ENCODE data around the gene IDE. TPM values are rescaled to one million over a fixed set of nuclear protein-coding genes. Genes with fewer than 3 reads are reported as not detected.

IDE gene
- total RNA-seq, 1 donor from 2014 or later, result 25.7 TPM

DNA sequence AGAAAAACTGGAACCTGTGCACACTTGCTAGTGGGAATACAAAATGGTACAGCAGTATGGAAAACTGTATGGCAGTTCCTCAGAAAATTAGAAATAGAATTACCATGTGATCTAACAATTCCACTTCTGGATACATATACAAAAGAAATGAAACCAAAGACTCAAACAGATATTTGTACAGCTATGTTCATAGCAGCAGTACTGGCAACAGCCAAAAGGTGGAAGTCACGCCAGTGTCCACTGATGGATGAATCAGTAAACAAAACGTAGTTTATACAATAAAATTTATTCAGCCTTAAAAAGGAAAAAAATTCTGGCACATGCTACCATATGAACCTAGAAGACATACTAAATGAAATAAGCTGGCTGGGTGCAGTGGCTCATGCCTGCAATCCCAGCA, 23.0 kb downstream of the IDE start:
- TF ChIP-seq, protein P1, sequence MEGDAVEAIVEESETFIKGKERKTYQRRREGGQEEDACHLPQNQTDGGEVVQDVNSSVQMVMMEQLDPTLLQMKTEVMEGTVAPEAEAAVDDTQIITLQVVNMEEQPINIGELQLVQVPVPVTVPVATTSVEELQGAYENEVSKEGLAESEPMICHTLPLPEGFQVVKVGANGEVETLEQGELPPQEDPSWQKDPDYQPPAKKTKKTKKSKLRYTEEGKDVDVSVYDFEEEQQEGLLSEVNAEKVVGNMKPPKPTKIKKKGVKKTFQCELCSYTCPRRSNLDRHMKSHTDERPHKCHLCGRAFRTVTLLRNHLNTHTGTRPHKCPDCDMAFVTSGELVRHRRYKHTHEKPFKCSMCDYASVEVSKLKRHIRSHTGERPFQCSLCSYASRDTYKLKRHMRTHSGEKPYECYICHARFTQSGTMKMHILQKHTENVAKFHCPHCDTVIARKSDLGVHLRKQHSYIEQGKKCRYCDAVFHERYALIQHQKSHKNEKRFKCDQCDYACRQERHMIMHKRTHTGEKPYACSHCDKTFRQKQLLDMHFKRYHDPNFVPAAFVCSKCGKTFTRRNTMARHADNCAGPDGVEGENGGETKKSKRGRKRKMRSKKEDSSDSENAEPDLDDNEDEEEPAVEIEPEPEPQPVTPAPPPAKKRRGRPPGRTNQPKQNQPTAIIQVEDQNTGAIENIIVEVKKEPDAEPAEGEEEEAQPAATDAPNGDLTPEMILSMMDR (IDR thresholded peaks at IDR 0.05; ENCODE audit: insufficient read depth, low read length, poor library complexity, severe bottlenecking), result no peak
- H3K27me3 ChIP-seq (ENCODE audit: control insufficient read depth, insufficient read depth, low read length), result no peaks in the 10 kb centered on the region
- DNase-seq (ENCODE audit: low read depth), result no peak
- H3K4me3 ChIP-seq (ENCODE audit: low read depth, low read length), result no peak overlapping the region
- H3K36me3 ChIP-seq (ENCODE audit: control insufficient read depth, insufficient read depth, low read length), result no peaks in the 10 kb centered on the region

DNA sequence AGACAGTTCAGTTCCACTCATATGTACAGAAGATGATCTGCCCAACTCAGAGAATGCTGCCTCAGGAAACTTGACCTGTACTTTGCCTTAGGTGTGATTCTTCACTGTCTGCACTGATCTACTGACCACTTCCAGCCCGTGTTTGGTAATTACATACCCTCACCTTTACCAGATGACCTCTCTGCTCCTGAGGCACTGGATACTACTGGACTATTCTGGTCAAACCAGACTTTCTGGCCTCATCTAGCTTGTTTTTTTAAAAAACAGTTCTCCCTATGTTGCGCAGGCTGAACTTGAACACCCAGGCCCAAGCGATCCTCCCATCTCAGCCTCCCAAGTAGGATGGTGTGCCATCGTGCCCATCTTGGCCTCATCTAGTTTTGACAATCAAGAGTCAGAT, 26.2 kb downstream of the IDE start:
- H3K36me3 ChIP-seq (ENCODE audit: control insufficient read depth, insufficient read depth, low read length), result no peaks in the 10 kb centered on the region
- no peak for DNase-seq (ENCODE audit: low read depth)
- TF ChIP-seq, protein P1 (IDR thresholded peaks at IDR 0.05; ENCODE audit: insufficient read depth, low read length, poor library complexity, severe bottlenecking), result no peak
- H3K27me3 ChIP-seq (ENCODE audit: control insufficient read depth, insufficient read depth, low read length), result no peaks in the 10 kb centered on the region
- H3K4me3 ChIP-seq (ENCODE audit: low read depth, low read length), result no peak overlapping the region

GRCh38 chr10:92545556-92545955, 28.3 kb downstream of the IDE start:
- H3K4me3 ChIP-seq (ENCODE audit: low read depth, low read length), result no peak overlapping the region
- TF ChIP-seq, protein P1 (IDR thresholded peaks at IDR 0.05; ENCODE audit: insufficient read depth, low read length, poor library complexity, severe bottlenecking), result no peak
- DNase-seq (ENCODE audit: low read depth), result no peak
- H3K27me3 ChIP-seq (ENCODE audit: control insufficient read depth, insufficient read depth, low read length), result no peaks in the 10 kb centered on the region
- no peaks in the 10 kb centered on the region for H3K36me3 ChIP-seq (ENCODE audit: control insufficient read depth, insufficient read depth, low read length)

GRCh38 chr10:92544296-92544695, 29.6 kb downstream of the IDE start:
- Histone ChIP-seq H3K36me3 (ENCODE audit: control insufficient read depth, insufficient read depth, low read length) (no peaks in the 10 kb centered on the region), H3K4me3 (ENCODE audit: low read depth, low read length) (no peak overlapping the region), H3K27me3 (ENCODE audit: control insufficient read depth, insufficient read depth, low read length) (no peaks in the 10 kb centered on the region)
- TF ChIP-seq, protein P1 (IDR thresholded peaks at IDR 0.05; ENCODE audit: insufficient read depth, low read length, poor library complexity, severe bottlenecking), result no peak
- no peak for DNase-seq (ENCODE audit: low read depth)

- H3K4me3 ChIP-seq (ENCODE audit: low read depth, low read length), result no peak overlapping the region
- no peaks in the 10 kb centered on the region for H3K36me3 ChIP-seq (ENCODE audit: control insufficient read depth, insufficient read depth, low read length)
- no peaks in the 10 kb centered on the region for H3K27me3 ChIP-seq (ENCODE audit: control insufficient read depth, insufficient read depth, low read length)
- DNase-seq (ENCODE audit: low read depth), result no peak
- TF ChIP-seq, protein P1 (IDR thresholded peaks at IDR 0.05; ENCODE audit: insufficient read depth, low read length, poor library complexity, severe bottlenecking), result no peak
Measured at GRCh38 chr10:92542458-92542857, 31.4 kb downstream of the IDE start.

GRCh38 chr10:92541583-92541982, 32.3 kb downstream of the IDE start:
- Histone ChIP-seq H3K4me3 (ENCODE audit: low read depth, low read length) (no peak overlapping the region), H3K36me3 (ENCODE audit: control insufficient read depth, insufficient read depth, low read length) (no peaks in the 10 kb centered on the region), H3K27me3 (ENCODE audit: control insufficient read depth, insufficient read depth, low read length) (no peaks in the 10 kb centered on the region)
- DNase-seq (ENCODE audit: low read depth), result no peak
- TF ChIP-seq, protein P1 (IDR thresholded peaks at IDR 0.05; ENCODE audit: insufficient read depth, low read length, poor library complexity, severe bottlenecking), result no peak
